Subcutaneous adipose tissue (tissue), 4 donors: ENCODE measurements around the gene KLF2. TPM values are rescaled to one million over a fixed set of nuclear protein-coding genes. Genes with fewer than 3 reads are reported as not detected.

ENCODE experiments used
- CTCF ChIP-seq: fragments of 450-650 bp; IDR thresholded peaks from one replicate; pipeline ENCODE4 v1.5.1; 2016; ENCODE audit warnings: low read depth, mild to moderate bottlenecking, control low read depth, antibody characterized with exemption, moderate library complexity
- total RNA-seq, 4 donors: library from RNA; depleted of rRNA; stranded (reverse); fragments of >200 nt; gene quantifications; one replicate each; pipeline ENCODE4 v1.1.0, GENCODE V29; 2016

The KLF2 gene
- total RNA-seq, 4 donors from 2014 or later, result 17.8 to 70.6 (median 27.9) TPM

GRCh38 chr19:16334411-16334810 is 9.8 kb downstream of the KLF2 start:
- TF ChIP-seq CTCF, result no peak

GRCh38 chr19:16335226-16335625 is 10.6 kb downstream of the KLF2 start:
- no peak for TF ChIP-seq CTCF

- no peak for TF ChIP-seq CTCF
These were observed 11.9 kb downstream of the KLF2 start for GRCh38 chr19:16336571-16336970.

- no peak for TF ChIP-seq CTCF
These were observed 13.3 kb downstream of the KLF2 start for GRCh38 chr19:16337809-16338469.

- TF ChIP-seq CTCF, result no peak
These were observed 14.1 kb downstream of the KLF2 start for GRCh38 chr19:16338470-16339360.

- TF ChIP-seq CTCF, result no peak
These were observed 14.7 kb downstream of the KLF2 start for GRCh38 chr19:16339361-16339725.

GRCh38 chr19:16340092-16340491 is 15.5 kb downstream of the KLF2 start:
- TF ChIP-seq CTCF, result no peak
